ENCODE measurements around the gene SIDT1.

- no peak for TF ChIP-seq CTCF (IDR thresholded peaks at IDR 0.05; ENCODE audit: insufficient read depth, low read length)
- TF ChIP-seq POLR2AphosphoS5 (IDR thresholded peaks at IDR 0.05; ENCODE audit: low read depth), result no peak
- no peak for TF ChIP-seq REST (IDR thresholded peaks at IDR 0.05; ENCODE audit: insufficient replicate concordance, low read depth)
- no peak for TF ChIP-seq GABPA (IDR thresholded peaks at IDR 0.05; ENCODE audit: low read depth)
- TF ChIP-seq SPI1 (IDR thresholded peaks at IDR 0.05; ENCODE audit: borderline replicate concordance, low read depth), result no peak
Observed at GRCh38 chr3:113678773-113679172, 146.4 kb downstream of the SIDT1 start.

All from HL-60 (cell line).